Central memory CD8-positive, alpha-beta T cell (primary cell): ENCODE data around the gene C1R.
"Not testable (repeated sequence)": the region's sequence is repeated elsewhere in the genome, so short reads cannot be mapped to it uniquely, and the experiment has no call there.

Experiments
- ATAC-seq: fragments of 150-1000 bp; cut with Tn5 transposase; replicated peaks from 2 replicates; pipeline ENCODE4 v1.10.0; 2022; ENCODE audit warnings: mild to moderate bottlenecking, moderate FRiP score, moderate number of reproducible peaks; ENCODE audit not compliant: poor library complexity, severe bottlenecking; ENCODE audit errors: extremely low read depth
- DNase-seq, 2 donors: peaks; one replicate each; pipeline ENCODE4 v3.0.0; 2021; ENCODE audit warnings: low spot score in 2 of 2
- H3K27ac Mint-ChIP-seq: one replicate; pipeline ENCODE4 v1.8.0; 2022; ENCODE audit warnings: low read depth, mild to moderate bottlenecking, moderate library complexity, mixed read lengths
- H3K27me3 Mint-ChIP-seq: one replicate; pipeline ENCODE4 v1.8.0; 2022; ENCODE audit warnings: mixed read lengths
- H3K36me3 Mint-ChIP-seq: one replicate; pipeline ENCODE4 v1.8.0; 2022; ENCODE audit warnings: mild to moderate bottlenecking, moderate library complexity, mixed read lengths; ENCODE audit not compliant: insufficient read depth
- H3K4me1 Mint-ChIP-seq: one replicate; pipeline ENCODE4 v1.8.0; 2022; ENCODE audit warnings: mixed read lengths
- H3K4me3 Mint-ChIP-seq: one replicate; pipeline ENCODE4 v1.8.0; 2022; ENCODE audit warnings: mild to moderate bottlenecking, moderate library complexity, mixed read lengths
- H3K9me3 Mint-ChIP-seq: one replicate; pipeline ENCODE4 v1.8.0; 2022; ENCODE audit warnings: mixed read lengths

The C1R gene

DNA sequence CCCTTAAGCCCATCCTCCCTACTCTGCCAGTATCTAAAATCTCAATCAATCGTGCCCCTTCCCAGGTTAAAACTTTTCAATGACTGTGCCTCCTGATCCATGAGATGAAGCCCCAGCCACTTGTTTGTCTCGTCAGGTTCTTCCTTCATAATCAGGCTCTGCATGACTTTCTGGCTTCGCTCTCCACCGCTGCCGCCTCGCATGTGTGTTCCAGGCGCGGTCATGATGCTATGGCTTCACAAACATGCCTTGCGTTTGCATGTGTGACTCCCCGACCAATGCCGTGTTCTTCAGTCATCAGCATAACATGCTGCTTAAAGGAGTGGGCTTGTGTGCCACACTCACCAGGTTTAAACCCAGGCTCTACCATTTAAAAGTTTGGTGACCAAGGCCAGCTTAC, 21.8 kb upstream of the C1R start:
- peak overlapping the region; percentile 73 for H3K27ac Mint-ChIP-seq
- peaks cover 5% of the 10 kb centered on the region for H3K36me3 Mint-ChIP-seq
- H3K4me1 Mint-ChIP-seq, result peaks cover 26% of the 10 kb centered on the region
- ATAC-seq (no peak), DNase-seq (no peak)
- H3K4me3 Mint-ChIP-seq, result no peak overlapping the region
- H3K27me3 Mint-ChIP-seq, result no peaks in the 10 kb centered on the region
- no peaks in the 10 kb centered on the region for H3K9me3 Mint-ChIP-seq

- Mint-ChIP-seq H3K27ac (peak overlapping the region; percentile 73), H3K27me3 (no peaks in the 10 kb centered on the region), H3K36me3 (peaks cover 7% of the 10 kb centered on the region), H3K4me3 (no peak overlapping the region), H3K9me3 (no peaks in the 10 kb centered on the region), H3K4me1 (peaks cover 28% of the 10 kb centered on the region)
- DNase-seq, result peak in 1 of 2 donors; percentile 32
- no peak for ATAC-seq
These were observed 21.2 kb upstream of the C1R start for GRCh38 chr12:7113389-7113871.

- no peak for DNase-seq
- Mint-ChIP-seq H3K4me1 (peaks cover 38% of the 10 kb centered on the region), H3K27me3 (no peaks in the 10 kb centered on the region), H3K4me3 (no peak overlapping the region), H3K27ac (no peak overlapping the region), H3K36me3 (peaks cover 7% of the 10 kb centered on the region), H3K9me3 (no peaks in the 10 kb centered on the region)
- ATAC-seq, result no peak
These were observed 19.8 kb upstream of the C1R start for GRCh38 chr12:7112041-7112440.

GRCh38 chr12:7110661-7111060, 18.4 kb upstream of the C1R start:
- H3K4me3 Mint-ChIP-seq, result no peak overlapping the region
- H3K4me1 Mint-ChIP-seq, result peaks cover 51% of the 10 kb centered on the region
- H3K36me3 Mint-ChIP-seq, result peaks cover 7% of the 10 kb centered on the region

GRCh38 chr12:7109572-7109920, 17.3 kb upstream of the C1R start:
- Mint-ChIP-seq H3K4me3 (peak overlapping the region; percentile 93), H3K27me3 (no peaks in the 10 kb centered on the region), H3K4me1 (peaks cover 58% of the 10 kb centered on the region), H3K9me3 (peaks cover 7% of the 10 kb centered on the region), H3K36me3 (peaks cover 7% of the 10 kb centered on the region), H3K27ac (peak overlapping the region; percentile 89)
- DNase-seq (no peak), ATAC-seq (no peak)

More at GRCh38 chr12:7110661-7111060, 18.4 kb upstream of the C1R start:
- DNase-seq, result no peak
- no peak for ATAC-seq
- no peaks in the 10 kb centered on the region for H3K27me3 Mint-ChIP-seq
- H3K9me3 Mint-ChIP-seq, result peaks cover 4% of the 10 kb centered on the region
- peak overlapping the region; percentile 49 for H3K27ac Mint-ChIP-seq

DNA sequence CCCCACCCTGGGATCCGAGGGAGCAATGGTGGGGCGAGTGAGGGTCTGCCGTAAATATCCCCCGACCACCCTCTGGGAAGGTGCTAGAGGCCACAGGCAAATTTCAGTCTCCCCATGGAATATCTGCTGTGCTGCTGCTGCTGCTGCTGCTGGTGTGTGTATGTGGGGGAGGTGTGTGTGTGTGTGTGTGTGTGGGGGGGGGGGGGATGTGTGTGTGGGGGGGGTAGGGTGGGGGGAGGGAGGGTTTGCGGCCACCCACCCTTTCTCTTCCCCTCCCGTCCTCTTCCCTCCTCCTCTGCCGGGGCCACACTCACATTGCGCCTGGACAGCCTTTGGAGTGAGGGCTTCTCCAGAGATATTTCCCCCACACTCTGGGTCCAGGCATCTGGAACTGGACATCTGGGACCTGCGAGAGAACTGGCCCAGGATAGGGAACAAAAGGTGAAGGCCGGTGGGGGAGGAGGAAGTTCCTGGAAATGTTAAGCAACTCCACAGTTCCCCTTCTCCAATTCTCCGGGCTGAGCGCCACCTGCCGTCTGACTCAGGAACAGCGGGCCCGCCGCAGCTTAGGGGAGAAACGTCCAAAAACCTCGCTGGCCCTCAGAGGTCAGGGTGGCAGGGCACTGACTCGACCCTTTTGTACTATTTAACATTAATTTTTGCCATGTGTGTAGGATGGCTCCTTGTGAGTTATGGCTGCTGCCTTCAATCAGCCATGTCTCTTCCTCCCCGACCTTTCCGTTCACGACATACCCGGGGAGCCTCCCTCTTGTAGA, 16.7 kb upstream of the C1R start, which contains the start of gene C1RL:
TSS of gene C1RL (minus strand) at position 419 of the 776 bp plus-strand sequence. CDS start at position 385, 34 bp downstream.
- Mint-ChIP-seq H3K4me3 (peak within 1 kb of the TSS; percentile 93), H3K36me3 (peaks cover 9% of the 10 kb centered on the region), H3K4me1 (peaks cover 57% of the 10 kb centered on the region), H3K27ac (peak within 1 kb of the TSS; percentile 89), H3K9me3 (peaks cover 7% of the 10 kb centered on the region), H3K27me3 (no peaks in the 10 kb centered on the region)
- DNase-seq (peak; percentile 50 to 74), ATAC-seq (peak; percentile 17)

- H3K36me3 Mint-ChIP-seq, result peaks cover 14% of the 10 kb centered on the region
- H3K27me3 Mint-ChIP-seq, result no peaks in the 10 kb centered on the region
- peak; percentile 43 to 46 for DNase-seq
- H3K27ac Mint-ChIP-seq, result peak overlapping the region; percentile 89
- peak overlapping the region; percentile 93 for H3K4me3 Mint-ChIP-seq
- H3K4me1 Mint-ChIP-seq, result peaks cover 59% of the 10 kb centered on the region
- peak; percentile 97 for ATAC-seq
- H3K9me3 Mint-ChIP-seq, result peaks cover 7% of the 10 kb centered on the region
These were observed 16.0 kb upstream of the C1R start for GRCh38 chr12:7108003-7108795.

DNA sequence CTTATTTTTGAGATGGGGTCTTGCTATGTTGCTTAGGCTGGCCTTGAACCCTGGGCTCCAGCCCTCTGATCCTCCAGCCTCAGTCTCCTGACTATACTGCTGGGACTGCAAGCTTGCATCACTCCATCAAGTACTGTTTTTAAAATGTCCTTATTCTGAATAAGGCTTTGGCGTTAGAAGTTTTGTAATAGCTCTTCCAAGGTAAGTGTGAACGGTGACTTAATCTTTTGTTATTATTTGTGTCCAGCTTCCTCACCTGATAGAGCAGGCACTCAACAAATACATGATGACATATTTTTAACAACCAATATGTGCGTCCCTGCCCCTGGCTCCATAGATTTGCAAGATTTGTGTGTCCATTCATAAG, 15.4 kb upstream of the C1R start:
- DNase-seq, result no peak

DNA sequence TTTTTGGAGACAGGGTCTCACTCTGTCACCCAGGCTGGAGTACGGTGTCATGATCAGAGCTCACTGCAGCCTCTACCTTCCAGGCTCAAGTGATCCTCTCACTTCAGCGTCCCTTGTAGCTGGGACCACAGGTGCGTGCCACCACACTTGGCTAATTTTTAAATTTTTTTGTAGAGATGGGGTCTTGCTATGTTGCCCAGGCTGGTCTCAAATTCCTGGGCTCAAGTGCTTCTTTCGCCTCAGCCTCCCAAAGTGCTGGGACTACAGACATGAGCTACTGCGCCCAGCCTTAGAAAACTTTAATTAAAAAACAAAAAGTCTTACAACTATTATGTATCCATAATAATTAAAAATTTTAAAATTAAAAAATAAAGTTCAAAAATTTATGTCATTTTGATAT, 14.9 kb upstream of the C1R start:
- Mint-ChIP-seq H3K4me1 (peaks cover 69% of the 10 kb centered on the region), H3K36me3 (peaks cover 16% of the 10 kb centered on the region), H3K4me3 (peak overlapping the region; percentile 93)
- DNase-seq, H3K27me3 Mint-ChIP-seq, H3K9me3 Mint-ChIP-seq, ATAC-seq, H3K27ac Mint-ChIP-seq: not testable (repeated sequence)

More for the DNA sequence above, 15.4 kb upstream of the C1R start:
- Mint-ChIP-seq H3K4me3 (peak overlapping the region; percentile 93), H3K36me3 (peaks cover 15% of the 10 kb centered on the region), H3K27me3 (no peaks in the 10 kb centered on the region), H3K4me1 (peaks cover 64% of the 10 kb centered on the region), H3K9me3 (peaks cover 7% of the 10 kb centered on the region), H3K27ac (peak overlapping the region; percentile 89)
- ATAC-seq, result no peak

DNA sequence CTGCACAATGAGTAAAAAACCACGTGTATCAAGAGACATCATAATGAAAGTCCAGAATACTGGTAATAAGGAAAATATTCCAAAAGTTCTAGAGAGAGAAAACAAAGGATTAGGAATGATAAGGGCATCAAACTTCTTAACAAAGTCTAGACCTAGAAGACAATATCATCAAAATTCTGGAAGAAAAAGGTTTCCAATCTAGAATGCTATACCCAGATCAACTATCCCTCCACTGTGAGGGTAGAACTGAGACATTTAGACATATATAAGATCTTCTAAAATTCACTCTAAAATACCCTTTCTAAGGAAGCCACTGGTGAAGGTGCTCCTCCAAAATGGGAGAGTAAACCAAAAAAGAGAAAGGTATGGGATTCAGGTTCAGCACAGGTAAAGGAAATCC, 13.8 kb upstream of the C1R start:
- DNase-seq, result no peak
- peak overlapping the region; percentile 45 for H3K4me3 Mint-ChIP-seq
- ATAC-seq, result no peak
- H3K27ac Mint-ChIP-seq, result peak overlapping the region; percentile 58
- no peaks in the 10 kb centered on the region for H3K27me3 Mint-ChIP-seq
- peaks cover 69% of the 10 kb centered on the region for H3K4me1 Mint-ChIP-seq
- H3K36me3 Mint-ChIP-seq, result peaks cover 16% of the 10 kb centered on the region
- peaks cover 7% of the 10 kb centered on the region for H3K9me3 Mint-ChIP-seq

- DNase-seq, result no peak
- no peaks in the 10 kb centered on the region for H3K27me3 Mint-ChIP-seq
- H3K4me1 Mint-ChIP-seq, result peaks cover 53% of the 10 kb centered on the region
- H3K4me3 Mint-ChIP-seq, result no peak overlapping the region
- peaks cover 7% of the 10 kb centered on the region for H3K9me3 Mint-ChIP-seq
- H3K36me3 Mint-ChIP-seq, result peaks cover 19% of the 10 kb centered on the region
- ATAC-seq, result no peak
- H3K27ac Mint-ChIP-seq, result peak overlapping the region; percentile 52
These were observed 11.8 kb upstream of the C1R start for GRCh38 chr12:7103837-7104584.

- Mint-ChIP-seq H3K4me1 (peaks cover 42% of the 10 kb centered on the region), H3K9me3 (peaks cover 7% of the 10 kb centered on the region), H3K27me3 (no peaks in the 10 kb centered on the region), H3K27ac (peak overlapping the region; percentile 8), H3K36me3 (peaks cover 14% of the 10 kb centered on the region), H3K4me3 (no peak overlapping the region)
- DNase-seq, result no peak
- no peak for ATAC-seq
These were observed 10.3 kb upstream of the C1R start for GRCh38 chr12:7102582-7102981.
